ENCODE data around the gene CTNNAL1.

- TF ChIP-seq CTCF (IDR thresholded peaks at IDR 0.05) (no peak), POLR2A (IDR thresholded peaks at IDR 0.05) (no peak)
Measured at GRCh38 chr9:109026306-109026705, 13.0 kb upstream of the CTNNAL1 start.

Data from thyroid gland (tissue), 4 donors.